DOHH2 (cell line): ENCODE data around the gene ANLN.

Source experiments
- H3F3A ChIP-seq: fragments of 200-600 bp; sonication (generic), shearing (Covaris generic); 2 replicates; pipeline ENCODE4 v1.6.0; 2016; ENCODE audit warnings: antibody characterized with exemption, mild to moderate bottlenecking; ENCODE audit not compliant: control insufficient read depth, insufficient read depth
- H3K27ac ChIP-seq: fragments of 200-600 bp; sonication (generic); 2 replicates; pipeline ENCODE4 v1.5.1; 2014; ENCODE audit warnings: low read depth, mild to moderate bottlenecking, low read length, moderate library complexity
- H3K27me3 ChIP-seq: fragments of 200-600 bp; sonication (generic); 2 replicates; pipeline ENCODE4 v1.6.1; 2014; ENCODE audit warnings: mild to moderate bottlenecking, low read length, mixed read lengths; ENCODE audit not compliant: control insufficient read depth
- H3K36me3 ChIP-seq: fragments of 200-600 bp; sonication (generic); 2 replicates; pipeline ENCODE4 v1.6.1; 2014; ENCODE audit warnings: mild to moderate bottlenecking, low read length, moderate library complexity, mixed read lengths; ENCODE audit not compliant: control insufficient read depth
- H3K4me1 ChIP-seq: fragments of 200-600 bp; sonication (generic); 2 replicates; pipeline ENCODE4 v1.6.1; 2014; ENCODE audit warnings: mild to moderate bottlenecking, low read length, mixed read lengths; ENCODE audit not compliant: control insufficient read depth
- H3K4me2 ChIP-seq: fragments of 200-600 bp; sonication (generic); 2 replicates; pipeline ENCODE4 v1.6.0; 2014; ENCODE audit warnings: mild to moderate bottlenecking, low read length, moderate library complexity
- H3K4me3 ChIP-seq: fragments of 200-600 bp; sonication (generic); 2 replicates; pipeline ENCODE4 v1.5.1; 2014; ENCODE audit warnings: mild to moderate bottlenecking, low read length, mixed read lengths
- H3K79me2 ChIP-seq: fragments of 200-600 bp; sonication (generic); 2 replicates; pipeline ENCODE4 v1.6.1; 2014; ENCODE audit warnings: mild to moderate bottlenecking, low read length, mixed read lengths; ENCODE audit not compliant: control insufficient read depth
- H3K9me2 ChIP-seq: fragments of 200-600 bp; sonication (generic); replicated peaks from 2 replicates; pipeline ENCODE4 v1.6.1; 2014; ENCODE audit warnings: mild to moderate bottlenecking, low read length, mixed read lengths; ENCODE audit not compliant: control insufficient read depth
- H3K9me3 ChIP-seq: fragments of 200-600 bp; sonication (generic); 2 replicates; pipeline ENCODE4 v1.6.1; 2014; ENCODE audit warnings: antibody characterized with exemption, low read length, mixed read lengths; ENCODE audit not compliant: control insufficient read depth, insufficient read depth
- H4K20me1 ChIP-seq: fragments of 200-600 bp; sonication (generic); 2 replicates; pipeline ENCODE4 v1.6.0; 2014; ENCODE audit warnings: low read depth, mild to moderate bottlenecking, antibody characterized with exemption, low read length, moderate library complexity; ENCODE audit not compliant: control insufficient read depth, insufficient read depth
- CTCF ChIP-seq: fragments of 200-600 bp; sonication (generic); IDR thresholded peaks from one replicate; pipeline ENCODE4 v1.5.1; 2014; ENCODE audit warnings: antibody characterized with exemption, mild to moderate bottlenecking, low read depth, low read length; ENCODE audit not compliant: poor library complexity, severe bottlenecking
- EZH2phosphoT487 ChIP-seq: fragments of 200-600 bp; sonication (generic); IDR thresholded peaks from 2 replicates; pipeline ENCODE4 v1.6.1; 2017; ENCODE audit warnings: borderline replicate concordance, mild to moderate bottlenecking, antibody characterized with exemption, low read length, moderate library complexity, mixed read lengths

ANLN gene

GRCh38 chr7:36409180-36409579, 19.5 kb downstream of the ANLN start:
- TF ChIP-seq CTCF = no peak
- no peak for TF ChIP-seq EZH2phosphoT487
- Histone ChIP-seq H3K4me2 (no peak overlapping the region), H3K4me3 (no peak overlapping the region), H3K9me3 (no peaks in the 10 kb centered on the region), H4K20me1 (no peaks in the 10 kb centered on the region; the same call in 1 of the 2 replicates), H3K36me3 (peaks cover 93% of the 10 kb centered on the region), H3K27me3 (no peaks in the 10 kb centered on the region), H3K4me1 (no peaks in the 10 kb centered on the region), H3K79me2 (peaks cover 42% of the 10 kb centered on the region), H3F3A (0 out of 2 replicates have a peak, but pooled peaks cover 3% of the 10 kb centered on the region), H3K27ac (no peak overlapping the region), H3K9me2 (no peaks in the 10 kb centered on the region)

- no peaks in the 10 kb centered on the region for H3K9me2 ChIP-seq
- H3K4me3 ChIP-seq = no peak overlapping the region
- H3K27ac ChIP-seq = no peak overlapping the region
- H3K79me2 ChIP-seq = no peaks in the 10 kb centered on the region; the same call in 1 of the 2 replicates
- no peaks in the 10 kb centered on the region for H3K9me3 ChIP-seq
- no peak for TF ChIP-seq EZH2phosphoT487
- TF ChIP-seq CTCF = no peak
- no peaks in the 10 kb centered on the region for H4K20me1 ChIP-seq
- no peak overlapping the region for H3K4me2 ChIP-seq
- no peaks in the 10 kb centered on the region for H3K27me3 ChIP-seq
- H3K36me3 ChIP-seq = peaks cover 87% of the 10 kb centered on the region
- H3F3A ChIP-seq = 0 out of 2 replicates have a peak, but pooled peaks cover 3% of the 10 kb centered on the region
- no peaks in the 10 kb centered on the region for H3K4me1 ChIP-seq
Observed at GRCh38 chr7:36415144-36415543, 25.5 kb downstream of the ANLN start.

- peaks cover 85% of the 10 kb centered on the region for H3K36me3 ChIP-seq
- no peaks in the 10 kb centered on the region for H3K9me2 ChIP-seq
- H3F3A ChIP-seq = no peaks in the 10 kb centered on the region
- H4K20me1 ChIP-seq = no peaks in the 10 kb centered on the region
- no peaks in the 10 kb centered on the region for H3K4me1 ChIP-seq
- H3K4me2 ChIP-seq = no peak overlapping the region
- TF ChIP-seq EZH2phosphoT487 = no peak
- no peak for TF ChIP-seq CTCF
- no peaks in the 10 kb centered on the region for H3K9me3 ChIP-seq
- no peaks in the 10 kb centered on the region for H3K27me3 ChIP-seq
- no peaks in the 10 kb centered on the region; the same call in 1 of the 2 replicates for H3K79me2 ChIP-seq
- no peak overlapping the region for H3K4me3 ChIP-seq
- no peak overlapping the region for H3K27ac ChIP-seq
Observed at GRCh38 chr7:36416251-36416650, 26.6 kb downstream of the ANLN start.
